Measurements from ENCODE around the gene COBL.
A peak's percentile ranks its signal among the peaks of the same experiment; 100 is the strongest.

The COBL gene

DNA sequence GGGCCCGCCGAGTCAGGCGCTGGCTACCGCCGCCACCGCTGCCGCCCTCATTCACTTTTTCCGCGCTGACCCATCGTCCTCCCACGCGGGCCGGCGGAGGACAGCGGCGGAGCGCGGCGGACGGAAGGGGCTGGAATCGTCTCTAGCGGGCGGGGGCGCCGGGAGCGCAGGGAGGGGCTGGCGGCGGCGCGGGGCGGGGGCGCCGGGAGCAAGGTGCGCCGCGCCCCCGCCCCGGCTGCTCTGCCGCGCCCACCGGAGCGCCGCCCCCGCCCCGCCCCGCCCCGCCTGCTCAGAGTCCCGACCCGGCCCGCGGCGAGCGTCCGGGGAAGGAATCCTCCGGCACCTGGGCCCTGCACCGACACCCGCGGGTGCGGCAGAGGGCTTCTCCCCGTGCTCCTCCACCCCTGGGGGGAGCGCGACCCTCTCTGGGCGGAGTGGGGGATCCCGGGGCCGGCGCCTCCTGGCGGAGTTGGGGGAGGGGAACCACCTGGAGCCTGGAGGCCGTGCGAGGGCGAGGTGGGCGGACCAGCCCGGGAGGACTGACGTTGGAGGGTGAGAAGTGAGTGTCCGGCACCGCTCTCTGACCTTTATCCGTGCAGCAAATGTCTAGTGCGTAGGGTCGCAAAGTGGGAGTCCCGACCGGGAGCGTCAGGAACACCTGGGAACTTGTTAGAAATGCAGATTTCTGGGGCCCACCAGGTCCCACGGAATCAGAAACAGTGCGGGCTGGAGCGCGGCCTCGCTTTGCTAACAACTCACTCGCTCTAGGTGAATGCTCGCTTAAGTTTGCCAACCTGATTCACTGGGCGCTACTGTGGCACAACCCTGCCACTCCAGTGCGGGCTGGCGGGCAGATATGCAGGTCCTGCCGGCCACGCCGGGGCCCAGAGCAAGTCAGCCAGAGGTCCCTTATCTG lies at the start of gene COBL:
COBL (minus strand) TSS at position 144 of the 916 bp plus-strand sequence. CDS start 176 bp downstream, outside the sequence.
- peak; percentile 30 for DNase-seq

DNA sequence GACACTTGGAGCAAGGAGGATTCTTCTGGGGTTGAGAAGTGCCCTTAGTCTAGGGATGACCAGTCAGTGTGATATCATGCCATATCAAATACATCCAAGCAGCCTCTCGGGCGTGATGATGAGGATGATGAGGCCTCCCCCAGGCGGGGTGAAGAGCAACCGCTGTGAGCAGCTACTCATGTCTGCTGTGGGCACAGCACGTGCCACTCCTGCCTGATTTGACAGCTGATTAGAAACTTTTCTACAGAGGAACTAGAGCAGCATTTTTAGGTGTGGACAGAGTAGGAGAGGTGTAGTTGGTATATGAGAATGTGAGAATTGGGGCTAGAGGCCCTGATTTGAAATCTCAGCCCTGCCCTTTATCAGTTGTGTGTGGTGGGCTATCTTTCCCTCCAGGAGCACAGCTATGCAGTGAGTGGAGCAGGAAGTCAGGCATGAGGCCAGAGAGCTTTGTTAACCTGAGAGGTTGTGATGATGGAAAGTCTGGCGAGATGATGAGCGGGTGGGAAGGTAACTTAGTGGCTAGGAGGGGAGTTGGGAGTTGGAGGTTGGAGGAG lies 49.6 kb upstream of the COBL start:
- no peak for DNase-seq

- DNase-seq: no peak
These were observed 41.2 kb upstream of the COBL start for GRCh38 chr7:51357821-51358220.

GRCh38 chr7:51356849-51357516 lies 40.4 kb upstream of the COBL start:
- DNase-seq: no peak

GRCh38 chr7:51354897-51355296 lies 38.3 kb upstream of the COBL start:
- no peak for DNase-seq

DNA sequence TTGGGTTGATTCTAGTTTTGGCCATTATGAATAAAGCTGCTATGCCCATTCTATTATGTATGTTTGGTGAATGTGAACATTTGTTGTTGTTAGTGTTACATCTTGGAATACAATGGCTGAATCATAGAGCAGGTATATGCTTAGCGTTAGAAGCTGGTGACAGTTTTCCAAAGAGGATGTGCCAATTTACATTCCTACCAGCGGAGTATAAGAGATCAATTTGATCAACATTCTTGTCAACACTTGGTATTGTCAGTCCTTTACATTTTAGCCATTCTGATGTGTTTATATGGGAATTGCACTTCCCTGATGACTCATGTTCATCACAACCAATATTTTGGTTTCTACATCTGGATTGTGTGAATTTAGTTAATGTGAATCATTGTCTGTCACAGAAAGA lies 37.8 kb upstream of the COBL start:
- no peak for DNase-seq

DNA sequence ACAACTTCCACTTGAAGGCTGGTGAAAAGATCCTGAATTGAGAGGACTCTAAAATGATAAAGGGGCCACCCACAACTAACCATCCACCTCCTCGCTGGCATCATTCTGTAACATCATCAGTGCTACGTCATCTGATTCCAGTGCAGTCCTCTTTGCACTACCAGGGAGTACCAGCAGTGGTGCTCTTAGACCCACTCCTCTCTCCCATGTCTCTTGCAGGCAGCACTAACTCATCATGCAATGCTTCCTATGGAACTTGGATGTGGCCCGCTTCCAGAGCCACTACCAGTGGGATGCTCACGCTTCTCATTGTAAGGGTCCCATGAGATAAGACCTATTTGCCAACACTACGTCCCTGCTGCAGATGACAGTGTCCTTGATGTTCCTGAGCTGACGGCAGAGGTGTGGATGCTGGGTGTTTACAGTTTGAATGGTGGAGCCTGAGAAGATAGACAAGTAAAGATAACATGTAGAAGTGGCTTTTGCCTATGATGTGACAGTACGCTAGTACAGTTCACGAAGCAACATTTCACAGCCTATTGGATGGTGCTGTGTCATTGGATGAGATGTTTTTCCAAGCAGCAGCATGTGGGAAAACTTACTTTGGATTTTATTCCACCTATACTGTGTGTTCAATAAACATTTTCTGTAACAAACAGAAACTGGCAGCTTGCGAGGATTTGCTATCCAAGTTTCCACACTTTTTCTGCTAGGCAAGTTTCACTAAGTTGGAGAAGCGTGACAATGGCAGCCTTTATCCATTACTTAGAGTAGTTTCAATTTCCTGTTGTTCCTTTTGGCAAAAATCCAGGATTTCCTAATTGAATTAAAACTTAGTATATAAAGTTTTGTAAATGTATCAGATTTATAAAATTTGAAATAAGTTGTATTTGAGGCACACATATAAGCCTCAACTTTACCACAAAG lies 35.8 kb upstream of the COBL start:
- DNase-seq: no peak

- no peak for DNase-seq
These were observed 35.1 kb upstream of the COBL start for GRCh38 chr7:51351661-51352060.

DNA sequence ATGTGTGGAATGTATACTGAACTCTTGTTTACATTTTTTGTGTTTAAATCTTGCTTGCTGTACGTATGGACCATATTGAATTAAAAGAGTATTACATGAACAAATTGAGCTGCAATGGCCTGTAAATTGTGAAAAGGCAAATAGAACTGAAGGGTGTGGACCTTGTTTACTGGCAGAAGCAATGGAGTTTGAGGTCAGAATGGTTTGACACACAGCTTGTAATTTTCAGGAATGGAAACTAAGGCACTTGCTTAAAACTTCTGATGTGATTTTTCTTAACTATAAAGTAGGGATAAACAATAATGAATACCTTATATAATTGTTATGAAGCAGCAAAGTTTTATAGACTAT lies 33.9 kb upstream of the COBL start:
- no peak for DNase-seq

DNA sequence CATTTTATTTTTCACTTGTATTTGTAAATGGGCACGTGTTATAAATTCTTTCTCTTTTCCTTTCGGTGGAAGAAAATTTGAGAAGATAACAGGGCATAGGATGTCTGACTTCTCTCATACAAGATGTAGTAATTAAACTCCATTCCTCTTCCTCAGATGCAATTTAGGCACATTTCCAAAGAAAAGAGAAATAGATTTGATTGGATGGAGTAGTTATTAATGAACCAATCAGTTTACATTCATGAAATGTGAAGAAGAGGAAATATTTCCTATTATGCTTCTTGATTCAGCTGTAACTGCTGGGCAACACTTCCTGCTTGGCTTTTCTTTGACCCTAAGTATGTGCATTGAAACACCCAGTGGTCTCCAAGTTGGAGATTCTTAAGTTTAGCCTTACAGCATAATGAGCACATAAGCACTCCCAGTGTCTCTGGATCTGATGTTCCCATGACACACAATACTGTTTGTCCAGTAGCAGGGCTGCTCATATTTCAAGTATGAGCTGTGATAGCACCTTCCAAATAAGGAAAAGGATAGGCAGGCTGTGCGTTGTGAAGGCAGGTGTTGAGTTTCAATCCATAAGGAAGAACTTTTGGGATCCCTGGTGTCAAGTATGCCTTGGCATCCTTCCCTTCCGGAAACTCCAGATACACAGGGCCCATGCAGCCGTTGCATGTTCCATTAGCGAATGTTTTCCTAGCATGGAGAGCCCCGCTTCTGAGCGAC lies 33.4 kb upstream of the COBL start:
- peak; percentile 48 for DNase-seq

GRCh38 chr7:51346126-51346525 lies 29.5 kb upstream of the COBL start:
- DNase-seq: no peak

DNA sequence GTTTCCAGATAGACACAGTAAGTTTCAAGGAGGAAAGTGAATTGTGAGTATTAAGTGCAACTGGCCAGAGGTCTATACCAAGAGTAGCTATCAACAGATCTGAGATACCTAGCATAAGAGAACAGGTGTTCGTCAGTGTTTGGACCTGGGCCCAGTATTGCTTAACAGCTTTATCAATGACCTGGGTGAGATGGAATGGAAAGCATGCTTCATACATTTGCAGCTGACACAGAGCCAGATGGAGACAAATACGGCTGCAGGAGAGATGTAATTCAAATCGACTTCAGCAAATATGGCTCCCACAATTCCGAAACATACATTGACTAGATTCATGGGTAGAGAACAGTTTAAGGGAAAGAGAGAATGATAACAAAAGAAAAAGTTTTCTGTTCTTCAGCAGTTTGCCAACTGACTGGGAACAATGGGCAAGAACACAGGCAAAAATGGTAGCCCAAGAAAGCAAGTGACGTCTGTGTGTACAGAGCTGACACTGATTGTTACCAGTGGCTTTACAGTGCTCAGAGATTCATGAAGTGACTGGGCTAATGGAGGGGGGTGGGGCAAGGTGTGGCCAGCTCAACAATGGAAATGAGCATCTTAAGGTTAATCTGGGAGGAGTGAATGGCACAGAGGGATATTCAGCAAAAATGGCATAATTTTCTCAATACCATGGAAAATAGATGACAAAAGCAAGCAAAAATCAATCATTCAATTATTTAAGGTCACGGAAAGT lies 28.0 kb upstream of the COBL start:
- DNase-seq: peak; percentile 56

- no peak for DNase-seq
These were observed 24.3 kb upstream of the COBL start for GRCh38 chr7:51340936-51341335.

GRCh38 chr7:51340029-51340838 lies 23.6 kb upstream of the COBL start:
- DNase-seq: no peak

- no peak for DNase-seq
These were observed 18.4 kb upstream of the COBL start for GRCh38 chr7:51335057-51335456.

DNA sequence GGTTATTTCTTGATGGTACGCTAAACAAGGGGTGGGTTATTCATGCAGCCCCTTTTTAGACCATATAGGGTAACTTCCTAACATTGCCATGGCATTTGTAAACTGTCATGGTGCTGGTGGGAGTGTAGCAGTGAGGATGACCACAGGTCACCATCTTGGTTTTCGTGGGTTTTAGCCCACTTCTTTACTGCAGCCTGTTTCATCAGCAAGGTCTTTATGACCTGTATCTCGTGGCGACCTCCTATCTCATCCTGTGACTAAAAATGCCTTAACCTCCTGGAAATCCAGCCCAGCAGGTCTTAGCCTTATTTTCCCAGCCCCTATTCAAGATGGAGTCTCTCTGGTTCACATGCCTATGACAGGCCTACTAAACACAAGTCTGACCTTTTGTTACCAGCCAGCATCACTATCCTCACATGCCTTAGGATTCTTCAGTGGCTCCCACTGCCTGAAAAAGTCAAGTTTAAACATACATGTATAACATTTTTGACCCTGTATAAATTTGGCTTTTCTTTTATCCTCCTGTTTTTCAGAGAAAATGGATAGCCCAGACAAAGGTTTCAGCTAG lies 13.2 kb upstream of the COBL start:
- no peak for DNase-seq

DNA sequence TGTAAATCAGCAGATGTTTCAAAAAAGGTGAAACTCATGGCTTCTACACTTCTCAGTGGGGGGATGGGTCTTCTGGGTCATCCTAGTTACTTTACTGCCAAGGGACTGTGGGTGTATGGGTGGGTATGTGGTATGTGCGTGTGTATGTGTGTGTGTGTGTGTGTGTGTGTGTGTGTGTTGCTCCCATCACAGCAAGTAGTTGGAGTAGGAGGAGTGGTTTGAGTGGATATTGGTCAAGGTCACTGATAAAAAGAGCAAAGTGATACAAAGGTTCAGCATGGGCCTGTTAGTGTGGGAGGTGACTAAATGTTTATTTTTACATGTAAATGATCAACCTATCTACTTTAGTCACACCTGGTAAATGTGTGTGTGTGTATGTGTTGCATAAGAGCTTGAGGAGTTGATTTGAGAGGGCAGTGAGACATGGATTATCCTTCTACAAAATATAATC lies 11.8 kb upstream of the COBL start:
- no peak for DNase-seq

- no peak for DNase-seq
These were observed 10.7 kb upstream of the COBL start for GRCh38 chr7:51327287-51327717.

- no peak for DNase-seq
These were observed 10.2 kb upstream of the COBL start for GRCh38 chr7:51326656-51327286.

- no peak for DNase-seq
These were observed 9.3 kb upstream of the COBL start for GRCh38 chr7:51325908-51326307.

All from femur (tissue), 1 donor.